ENCODE data around the gene PTPRN2. TPM values are rescaled to one million over a fixed set of nuclear protein-coding genes. Genes with fewer than 3 reads are reported as not detected.
"Not testable (repeated sequence)": the region's sequence is repeated elsewhere in the genome, so short reads cannot be mapped to it uniquely, and the experiment has no call there.

Gene PTPRN2
- total RNA-seq, 2 experiments from 2014 or later: 7.0 to 7.2 TPM

GRCh38 chr7:158442260-158442659 lies 145.4 kb downstream of the PTPRN2 start:
- Mint-ChIP-seq H3K4me1 (ENCODE audit: low read depth) (no peaks in the 10 kb centered on the region), H3K27ac (no peak overlapping the region), H3K9me3 (ENCODE audit: insufficient read depth) (no peaks in the 10 kb centered on the region), H3K27me3 (ENCODE audit: low read depth) (no peaks in the 10 kb centered on the region), H3K36me3 (ENCODE audit: low read depth) (no peaks in the 10 kb centered on the region), H3K4me3 (no peak overlapping the region)
- ATAC-seq (no peak), DNase-seq (no peak)
- ChIA-PET POLR2A (no interaction called here), CTCF (no interaction called here)

DNA sequence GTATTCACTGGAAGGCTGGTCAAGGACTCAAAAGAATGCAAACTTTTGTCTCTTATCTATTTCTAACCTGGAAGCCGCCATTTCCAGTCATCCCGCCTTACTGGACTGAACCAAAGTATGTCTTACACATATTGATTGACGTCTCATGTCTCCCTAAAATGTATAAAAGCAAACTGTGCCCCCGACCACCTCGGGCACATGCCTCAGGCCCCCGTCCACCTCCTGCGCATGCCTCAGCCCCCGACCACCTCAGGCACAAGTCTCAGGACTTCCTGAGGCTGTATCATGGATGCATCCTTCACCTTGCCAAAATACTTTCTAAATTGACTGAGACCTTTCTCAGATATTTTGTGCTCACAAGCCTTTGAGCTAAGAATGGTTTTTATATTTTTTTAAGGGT lies 148.6 kb downstream of the PTPRN2 start:
- Mint-ChIP-seq H3K27ac (no peak overlapping the region), H3K27me3 (ENCODE audit: low read depth) (peaks cover 9% of the 10 kb centered on the region), H3K9me3 (ENCODE audit: insufficient read depth) (no peaks in the 10 kb centered on the region), H3K4me1 (ENCODE audit: low read depth) (no peaks in the 10 kb centered on the region), H3K4me3 (no peak overlapping the region), H3K36me3 (ENCODE audit: low read depth) (no peaks in the 10 kb centered on the region)
- POLR2A ChIA-PET: no interaction called here
- DNase-seq (no peak), ATAC-seq (no peak)
- CTCF ChIA-PET: no interaction called here

DNA sequence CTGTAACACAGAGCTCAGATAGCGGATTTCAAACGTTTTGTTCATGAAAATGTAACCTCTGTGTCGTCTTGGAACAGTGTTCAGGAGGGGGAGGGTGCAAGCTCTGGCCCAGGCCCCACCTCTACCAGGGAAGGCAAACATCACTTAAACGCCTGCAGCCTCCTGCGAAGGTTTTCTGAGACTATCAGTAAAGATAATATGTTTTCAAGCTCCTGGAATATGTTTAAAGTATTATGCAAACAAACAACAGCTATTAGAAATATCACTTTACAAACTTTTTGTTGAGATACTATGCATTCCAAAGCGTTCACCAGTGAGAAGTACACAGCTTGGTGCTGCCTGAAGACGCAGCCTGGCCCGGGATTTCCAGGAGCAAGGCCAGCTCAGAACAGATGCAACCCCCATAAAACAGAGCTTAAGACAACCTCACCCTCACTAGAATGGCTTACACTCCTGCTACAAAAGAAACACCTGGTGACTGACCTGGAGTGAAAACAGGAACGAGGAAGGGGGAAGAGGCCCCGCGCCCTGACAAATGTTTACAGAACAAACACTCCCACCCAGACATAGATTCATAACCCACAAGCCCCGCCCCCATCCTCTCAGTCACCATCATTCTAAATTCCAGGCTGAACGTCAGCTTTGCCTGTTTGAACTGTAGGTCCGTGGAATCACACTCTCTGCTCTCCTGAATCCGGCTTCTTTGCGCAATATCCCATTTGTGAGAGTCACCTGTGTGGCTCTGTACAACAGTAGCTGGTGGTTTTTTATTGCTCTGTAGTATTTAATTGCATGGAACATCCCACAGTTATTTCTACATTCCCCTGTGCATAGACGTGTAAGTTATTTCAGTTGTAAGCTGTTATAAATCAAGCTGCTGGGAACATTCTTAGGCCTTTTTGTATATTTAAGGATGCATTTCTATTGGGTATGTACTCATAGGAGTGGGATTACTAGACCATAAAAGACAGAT lies 155.0 kb downstream of the PTPRN2 start:
- Mint-ChIP-seq H3K27ac (no peak overlapping the region), H3K4me3 (no peak overlapping the region), H3K9me3 (ENCODE audit: insufficient read depth) (no peaks in the 10 kb centered on the region), H3K36me3 (ENCODE audit: low read depth) (no peaks in the 10 kb centered on the region), H3K27me3 (ENCODE audit: low read depth) (peaks cover 11% of the 10 kb centered on the region), H3K4me1 (ENCODE audit: low read depth) (no peaks in the 10 kb centered on the region)
- DNase-seq: no peak
- POLR2A ChIA-PET: interaction anchor here (1.1 kb wide), 1 partner anchor 9 kb away, joined by 3 read pairs; no protein-coding TSS in a partner anchor
- CTCF ChIA-PET: no interaction called here
- ATAC-seq: no peak

DNA sequence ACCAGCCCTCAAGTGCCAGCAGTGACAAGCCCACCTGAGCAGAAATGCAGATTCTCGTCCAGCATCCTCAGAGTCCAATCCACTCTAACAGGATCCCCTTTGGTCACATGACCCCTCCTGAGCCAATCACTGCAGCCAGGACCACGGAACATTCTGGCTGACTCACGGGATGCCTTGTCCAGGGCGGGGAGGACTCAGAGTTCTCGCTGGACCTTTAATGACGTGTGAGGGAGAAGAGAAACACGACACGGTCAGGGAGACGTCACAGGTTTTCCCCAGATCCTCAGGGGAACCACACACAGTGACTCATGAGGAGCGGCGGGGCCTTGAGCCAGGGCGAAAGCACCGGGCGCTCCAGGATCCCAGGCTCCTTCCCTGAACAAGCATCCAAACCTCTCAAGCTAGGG lies 155.7 kb downstream of the PTPRN2 start:
- no peak overlapping the region for H3K27ac Mint-ChIP-seq
- DNase-seq: no peak
- no peaks in the 10 kb centered on the region for H3K9me3 Mint-ChIP-seq (ENCODE audit: insufficient read depth)
- POLR2A ChIA-PET: interaction anchor here (1.1 kb wide), 1 partner anchor 9 kb away, joined by 3 read pairs; no protein-coding TSS in a partner anchor
- ATAC-seq: no peak
- peaks cover 10% of the 10 kb centered on the region for H3K27me3 Mint-ChIP-seq (ENCODE audit: low read depth)
- no peak overlapping the region for H3K4me3 Mint-ChIP-seq
- H3K36me3 Mint-ChIP-seq (ENCODE audit: low read depth): no peaks in the 10 kb centered on the region
- CTCF ChIA-PET: no interaction called here
- no peaks in the 10 kb centered on the region for H3K4me1 Mint-ChIP-seq (ENCODE audit: low read depth)

GRCh38 chr7:158431055-158431940 lies 156.3 kb downstream of the PTPRN2 start:
- Mint-ChIP-seq H3K27ac (no peak overlapping the region), H3K9me3 (ENCODE audit: insufficient read depth) (no peaks in the 10 kb centered on the region), H3K4me3 (no peak overlapping the region), H3K4me1 (ENCODE audit: low read depth) (no peaks in the 10 kb centered on the region), H3K36me3 (ENCODE audit: low read depth) (no peaks in the 10 kb centered on the region), H3K27me3 (ENCODE audit: low read depth) (peaks cover 9% of the 10 kb centered on the region)
- no peak for DNase-seq
- ATAC-seq: no peak
- POLR2A ChIA-PET: no interaction called here
- CTCF ChIA-PET: no interaction called here

- Mint-ChIP-seq H3K9me3 (ENCODE audit: insufficient read depth) (no peaks in the 10 kb centered on the region), H3K27me3 (ENCODE audit: low read depth) (peaks cover 6% of the 10 kb centered on the region), H3K27ac (no peak overlapping the region), H3K4me1 (ENCODE audit: low read depth) (no peaks in the 10 kb centered on the region), H3K36me3 (ENCODE audit: low read depth) (no peaks in the 10 kb centered on the region), H3K4me3 (no peak overlapping the region)
- DNase-seq (no peak), ATAC-seq (no peak)
- CTCF ChIA-PET: no interaction called here
- POLR2A ChIA-PET: no interaction called here
Measured at GRCh38 chr7:158430308-158431034, 157.2 kb downstream of the PTPRN2 start.

DNA sequence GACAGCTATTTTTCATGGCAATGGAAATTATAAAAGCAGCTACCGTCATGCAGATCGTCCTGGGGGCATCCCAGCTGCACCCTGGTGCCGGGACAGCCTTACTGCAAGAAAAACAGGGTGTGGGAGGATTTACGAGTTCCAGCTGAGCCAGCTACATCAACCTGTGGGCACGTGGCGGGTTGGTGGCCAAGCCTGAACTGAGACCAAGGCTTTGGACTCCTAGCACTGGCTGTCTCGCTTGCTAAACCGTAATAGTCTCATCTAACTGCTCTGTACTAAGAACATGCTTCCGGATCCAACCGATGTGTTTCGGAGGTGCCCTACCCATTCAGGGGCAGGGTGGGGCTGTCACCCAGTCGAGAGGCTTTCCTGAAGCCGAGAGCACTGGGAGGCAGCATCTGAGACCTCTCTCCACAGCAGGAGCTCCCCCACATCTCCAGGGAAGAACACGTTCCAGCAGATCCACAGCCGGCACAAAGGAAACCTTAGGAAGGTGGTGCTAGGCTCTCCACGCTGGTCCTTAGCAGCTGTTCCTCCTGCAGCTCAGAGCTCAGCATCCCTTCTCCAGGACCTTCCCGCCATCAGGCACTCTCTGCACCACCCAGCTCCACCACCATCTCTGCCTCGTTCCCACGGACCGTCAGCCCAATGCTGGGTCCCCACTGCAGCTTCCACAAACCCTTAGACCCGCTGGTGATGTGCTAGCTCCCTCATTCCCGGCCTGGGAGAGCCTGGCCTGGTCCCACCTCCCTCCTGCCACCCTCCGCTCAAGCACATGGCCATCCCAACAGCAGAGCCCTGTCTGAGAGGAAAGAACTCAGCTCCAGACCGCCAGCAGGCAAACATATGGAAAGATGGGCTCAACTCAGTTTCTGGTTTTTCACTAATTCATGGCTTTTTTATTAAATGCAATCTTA lies 158.5 kb downstream of the PTPRN2 start:
- DNase-seq (no peak), ATAC-seq (no peak)
- POLR2A ChIA-PET: interaction anchor here (0.6 kb wide), 1 partner anchor 218 kb away, joined by 3 read pairs; no protein-coding TSS in a partner anchor
- Mint-ChIP-seq H3K4me1 (ENCODE audit: low read depth) (no peaks in the 10 kb centered on the region), H3K9me3 (ENCODE audit: insufficient read depth) (no peaks in the 10 kb centered on the region), H3K27me3 (ENCODE audit: low read depth) (peaks cover 2% of the 10 kb centered on the region), H3K4me3 (no peak overlapping the region), H3K36me3 (ENCODE audit: low read depth) (no peaks in the 10 kb centered on the region), H3K27ac (no peak overlapping the region)
- CTCF ChIA-PET: no interaction called here

DNA sequence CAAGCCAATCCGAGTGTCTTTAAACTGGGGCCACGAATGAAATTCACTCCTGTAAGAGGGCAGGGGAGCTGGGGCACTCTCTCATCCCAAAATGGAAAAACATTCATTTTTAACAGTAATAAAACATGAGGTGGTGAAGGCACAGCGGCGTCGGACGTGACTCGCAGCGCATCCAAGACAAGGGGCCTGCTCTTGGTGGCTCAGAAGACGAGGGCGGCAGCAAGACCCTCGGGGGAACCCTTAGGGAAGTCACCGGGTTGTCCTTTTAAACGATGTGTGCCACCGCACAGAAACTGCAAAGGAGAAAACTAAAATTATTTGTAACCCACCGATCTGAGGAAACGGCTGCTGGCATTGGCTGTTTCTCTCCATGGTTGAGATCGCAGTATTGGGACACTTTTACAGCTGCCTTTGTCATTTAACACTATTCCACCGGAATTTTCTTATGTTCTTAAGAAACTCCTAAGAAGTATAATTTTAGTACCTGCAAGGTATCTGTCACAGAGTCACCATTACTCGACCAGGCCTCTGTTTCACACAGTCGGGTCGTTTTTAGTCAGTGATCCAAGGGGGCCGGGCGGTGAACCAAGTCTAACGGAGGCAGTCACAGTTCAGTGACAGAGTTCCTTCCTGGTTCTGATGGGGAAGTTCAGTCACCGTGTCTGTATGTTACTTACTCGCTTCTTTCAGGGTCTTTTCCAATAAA lies 159.3 kb downstream of the PTPRN2 start:
- no peaks in the 10 kb centered on the region for H3K36me3 Mint-ChIP-seq (ENCODE audit: low read depth)
- POLR2A ChIA-PET: no interaction called here

DNA sequence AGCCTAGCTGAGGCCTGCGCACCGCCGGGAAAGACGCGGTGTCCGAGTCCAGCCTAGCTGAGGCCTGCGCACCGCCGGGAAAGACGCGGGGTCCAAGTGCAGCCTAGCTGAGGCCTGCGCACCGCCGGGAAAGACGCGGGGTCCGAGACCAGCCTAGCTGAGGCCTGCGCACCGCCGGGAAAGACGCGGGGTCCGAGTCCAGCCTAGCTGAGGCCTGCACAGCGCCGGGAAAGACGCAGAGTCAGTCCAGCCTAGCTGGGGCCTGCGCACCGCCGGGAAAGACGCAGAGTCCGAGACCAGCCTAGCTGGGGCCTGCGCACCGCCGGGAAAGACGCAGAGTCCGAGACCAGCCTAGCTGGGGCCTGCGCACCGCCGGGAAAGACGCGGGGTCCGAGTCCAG lies 161.9 kb downstream of the PTPRN2 start:
- H3K4me1 Mint-ChIP-seq (ENCODE audit: low read depth); H3K27me3 Mint-ChIP-seq (ENCODE audit: low read depth); H3K9me3 Mint-ChIP-seq (ENCODE audit: insufficient read depth); ATAC-seq; POLR2A ChIA-PET; CTCF ChIA-PET; H3K27ac Mint-ChIP-seq; H3K4me3 Mint-ChIP-seq; H3K36me3 Mint-ChIP-seq (ENCODE audit: low read depth); DNase-seq: not testable (repeated sequence)

More for the DNA sequence above, 159.3 kb downstream of the PTPRN2 start:
- Mint-ChIP-seq H3K27me3 (ENCODE audit: low read depth) (peaks cover 2% of the 10 kb centered on the region), H3K9me3 (ENCODE audit: insufficient read depth) (no peaks in the 10 kb centered on the region), H3K27ac (no peak overlapping the region), H3K4me1 (ENCODE audit: low read depth) (no peaks in the 10 kb centered on the region), H3K4me3 (no peak overlapping the region)
- CTCF ChIA-PET: no interaction called here
- DNase-seq: no peak
- ATAC-seq: no peak

GRCh38 chr7:158424531-158424930 lies 163.1 kb downstream of the PTPRN2 start:
- no peak overlapping the region for H3K4me3 Mint-ChIP-seq
- no peak overlapping the region for H3K27ac Mint-ChIP-seq
- H3K4me1 Mint-ChIP-seq (ENCODE audit: low read depth): no peaks in the 10 kb centered on the region
- no peaks in the 10 kb centered on the region for H3K9me3 Mint-ChIP-seq (ENCODE audit: insufficient read depth)
- ATAC-seq (no peak), DNase-seq (no peak)
- H3K36me3 Mint-ChIP-seq (ENCODE audit: low read depth): no peaks in the 10 kb centered on the region
- no peaks in the 10 kb centered on the region for H3K27me3 Mint-ChIP-seq (ENCODE audit: low read depth)
- CTCF ChIA-PET: no interaction called here
- POLR2A ChIA-PET: no interaction called here

Data from activated CD8-positive, alpha-beta T cell treated with anti-CD3 and anti-CD28 coated beads, Interleukin-2, amount 10 ng/mL, durations not matched to agents 7 days and 5 days (primary cell).